A549 (cell line): Measurements from ENCODE around the gene FGGY. TPM values are rescaled to one million over a fixed set of nuclear protein-coding genes. Genes with fewer than 3 reads are reported as not detected.

Experiments used
- ATAC-seq, 2 experiments: fragments of 200-7000 bp in 1 of 2; fragments of >200 bp in 1 of 2; cut with Nextera tagmentation in 1 of 2; cut with Tn5 transposase in 1 of 2; 3 replicates each; pipeline versions ENCODE4 v1.8.0 to v1.9.1; 2018 to 2020; ENCODE audit warnings: mild to moderate bottlenecking in 1 of 2, moderate library complexity in 1 of 2
- CTCF ChIA-PET: fragments of 300-600 bp; sonication (Branson Sonifier 250); formaldehyde crosslinking; extraction: SDS; loops from one replicate; lab custom pipeline; 2021; ENCODE audit warnings: antibody characterized with exemption, inconsistent platforms; lab: Yijun Ruan, JAX
- POLR2A ChIA-PET: fragments of 350-600 bp; formaldehyde crosslinking; extraction: SDS; loops from one replicate; lab custom pipeline; 2021; ENCODE audit warnings: antibody characterized with exemption, inconsistent platforms; lab: Yijun Ruan, JAX
- DNase-seq, 2 experiments: peaks; one replicate each; pipeline versions ENCODE4 v3.0.0 to v3.0.0-alpha.2; 2011 to 2016; ENCODE audit warnings: low read depth in 1 of 2, low spot score in 1 of 2
- FAIRE-seq: peaks from 2 replicates; lab custom pipeline; 2011; peaks lifted over from hg19 to GRCh38; lab: Jason Lieb, UNC
- H3K27ac ChIP-seq, 2 experiments: fragments of >200 bp; sonication (Bioruptor Twin); formaldehyde crosslinking; 3 replicates each; pipeline ENCODE4 v1.5.1; 2016 to 2017
- H3K4me1 ChIP-seq: fragments of >200 bp; sonication (Bioruptor Twin); formaldehyde crosslinking; 3 replicates; pipeline ENCODE4 v1.6.1; 2016
- H3K4me2 ChIP-seq: fragments of >200 bp; sonication (Bioruptor Twin); formaldehyde crosslinking; 3 replicates; pipeline ENCODE4 v1.6.1; 2016
- H3K4me3 ChIP-seq: fragments of >200 bp; sonication (Bioruptor Twin); formaldehyde crosslinking; 3 replicates; pipeline ENCODE4 v1.5.1; 2016
- H3K9me3 ChIP-seq: fragments of >200 bp; sonication (Bioruptor Twin); formaldehyde crosslinking; 3 replicates; pipeline ENCODE4 v1.6.1; 2016
- EHF ChIP-seq: fragments of 250-450 bp; sonication (Bioruptor Pico); IDR thresholded peaks from 2 replicates; pipeline ENCODE4 v1.5.0; 2020; ENCODE audit warnings: mild to moderate bottlenecking
- EHMT2 ChIP-seq: fragments of 200-600 bp; sonication (generic); IDR thresholded peaks from 2 replicates; pipeline ENCODE4 v1.6.1; 2016; ENCODE audit warnings: antibody characterized with exemption, low read depth, mild to moderate bottlenecking, moderate library complexity
- JUNB ChIP-seq: fragments of >200 bp; sonication (Bioruptor Twin); formaldehyde crosslinking; IDR thresholded peaks from 2 replicates; pipeline ENCODE4 v1.6.1; 2016
- MAX ChIP-seq: IDR thresholded peaks from 2 replicates; pipeline ENCODE4 v1.6.1; 2012
- MAZ ChIP-seq: fragments of 150-350 bp; IDR thresholded peaks from 2 replicates; pipeline ENCODE4 v1.6.1; 2014; ENCODE audit warnings: antibody characterized with exemption, low read depth, low read length, borderline replicate concordance
- NR3C1 ChIP-seq: fragments of >200 bp; sonication (Bioruptor Twin); formaldehyde crosslinking; IDR thresholded peaks from 3 replicates; pipeline ENCODE4 v1.6.1; 2017
- PBX3 ChIP-seq: IDR thresholded peaks from 2 replicates; pipeline ENCODE4 v1.6.1; 2012
- RAD21 ChIP-seq, 2 experiments: fragments of >200 bp in 1 of 2; sonication (Bioruptor Twin) in 1 of 2; formaldehyde crosslinking in 1 of 2; IDR thresholded peaks in 1 of 2; conservative IDR thresholded peaks in 1 of 2; 2 replicates in 1 of 2; 3 replicates in 1 of 2; pipeline ENCODE4 v1.6.1; 2012 to 2018; ENCODE audit warnings: inconsistent platforms in 1 of 2
- RCOR1 ChIP-seq: fragments of 150-350 bp; IDR thresholded peaks from 2 replicates; pipeline ENCODE4 v1.6.1; 2014; ENCODE audit warnings: antibody characterized with exemption, low read length, low read depth
- REST ChIP-seq: fragments of 200-600 bp; sonication (generic); IDR thresholded peaks from 2 replicates; pipeline ENCODE4 v1.6.1; 2016; ENCODE audit warnings: antibody characterized with exemption, mild to moderate bottlenecking, moderate library complexity
- RFX5 ChIP-seq: fragments of 450-650 bp; IDR thresholded peaks from 2 replicates; pipeline ENCODE4 v1.7.1; 2014; ENCODE audit warnings: antibody characterized with exemption, mild to moderate bottlenecking, moderate library complexity
- SMC3 ChIP-seq: fragments of >200 bp; sonication (Bioruptor Twin); formaldehyde crosslinking; IDR thresholded peaks from 3 replicates; pipeline ENCODE4 v1.6.1; 2018; ENCODE audit warnings: inconsistent platforms
- USF2 ChIP-seq: fragments of 450-650 bp; IDR thresholded peaks from 2 replicates; pipeline ENCODE4 v1.6.1; 2014; ENCODE audit warnings: antibody characterized with exemption
- ZSCAN20 ChIP-seq: fragments of 250-450 bp; sonication (Bioruptor Pico); IDR thresholded peaks from 2 replicates; pipeline ENCODE4 v1.8.0; 2022; ENCODE audit warnings: mild to moderate bottlenecking, moderate library complexity
- WGBS: methylation state at CpG from one replicate; pipeline ENCODE4 v1.1.6; 2017; ENCODE audit errors: missing lambda C conversion rate; 5-methylcytosine and 5-hydroxymethylcytosine counted together
- polyA plus RNA-seq, 4 experiments: library from polyadenylated mRNA; depleted of rRNA in 3 of 4; stranded (reverse); fragments of >200 nt; fragmentation: RNase III in 1 of 4; extraction: RNeasy Plus Mini Kit Qiagen cat#74134 plus additional on column Dnase treatment in 1 of 4; gene quantifications; 2 replicates in 3 of 4; 3 replicates in 1 of 4; pipeline ENCODE4 v1.2.3, GENCODE V29; 2011 to 2017

Gene FGGY
- polyA plus RNA-seq, 2 of the 4 experiments (the other 2 are of a cell fraction), result 2.9 to 4.8 TPM

GRCh38 chr1:59377350-59377904, 80.5 kb downstream of the FGGY start:
- Histone ChIP-seq H3K4me3 (no peak overlapping the region), H3K4me2 (no peak overlapping the region), H3K9me3 (no peaks in the 10 kb centered on the region), H3K4me1 (no peaks in the 10 kb centered on the region), H3K27ac (no peak overlapping the region)
- FAIRE-seq (no peak), DNase-seq (no peak), ATAC-seq (no peak)
- TF ChIP-seq PBX3 (no peak), RCOR1 (no peak), ZSCAN20 (CRISPR knock-in tag) (no peak), RAD21 (conservative IDR thresholded peaks at IDR 0.05 in 1 of 2, IDR thresholded peaks at IDR 0.05 in 1 of 2) (no peak), RFX5 (no peak), SMC3 (no peak), EHMT2 (no peak), USF2 (no peak), REST (no peak)
- POLR2A ChIA-PET, result no interaction called here
- CTCF ChIA-PET, result no interaction called here
- WGBS, result 71% methylated on average over 3 of the region's 3 CpGs

GRCh38 chr1:59378621-59379370, 81.9 kb downstream of the FGGY start:
- 72% methylated on average over 7 of the region's 7 CpGs for WGBS
- POLR2A ChIA-PET, result no interaction called here
- Histone ChIP-seq H3K27ac (no peak overlapping the region), H3K9me3 (no peaks in the 10 kb centered on the region), H3K4me1 (no peaks in the 10 kb centered on the region), H3K4me2 (no peak overlapping the region)
- no peak for ATAC-seq
- TF ChIP-seq EHMT2 (no peak), ZSCAN20 (CRISPR knock-in tag) (no peak), JUNB (no peak), EHF (CRISPR knock-in tag) (no peak), NR3C1 (no peak), MAZ (no peak)
- TF ChIP-seq, all 56 proteins: peak for 0
- DNase-seq (no peak), FAIRE-seq (no peak)
- no peak overlapping the region for H3K4me3 ChIP-seq
- CTCF ChIA-PET, result no interaction called here

GRCh38 chr1:59379371-59379728, 82.5 kb downstream of the FGGY start:
- DNase-seq, result no peak
- Histone ChIP-seq H3K4me1 (no peaks in the 10 kb centered on the region), H3K27ac (no peak overlapping the region), H3K4me3 (no peak overlapping the region)
- TF ChIP-seq ZSCAN20 (CRISPR knock-in tag), result no peak
- no peak for TF ChIP-seq MAX
- TF ChIP-seq, all 56 proteins: peak for 0
- no peak for FAIRE-seq
- H3K9me3 ChIP-seq, result no peaks in the 10 kb centered on the region
- ChIA-PET POLR2A (no interaction called here), CTCF (no interaction called here)
- ATAC-seq, result no peak
- H3K4me2 ChIP-seq, result no peak overlapping the region
